Skeletal muscle cell (primary cell): ENCODE data around the gene CDK5.
A peak's percentile ranks its signal among the peaks of the same experiment; 100 is the strongest.
"Not testable (repeated sequence)": the region's sequence is repeated elsewhere in the genome, so short reads cannot be mapped to it uniquely, and the experiment has no call there.

Source experiments
- DNase-seq: peaks from one replicate; pipeline ENCODE4 v3.0.0-alpha.2; 2010; ENCODE audit warnings: low read depth
- H3K4me3 ChIP-seq: 2 replicates; pipeline ENCODE4 v1.5.1; 2011; ENCODE audit warnings: low read depth, mild to moderate bottlenecking, control low read depth, low read length, moderate library complexity

Gene CDK5

DNA sequence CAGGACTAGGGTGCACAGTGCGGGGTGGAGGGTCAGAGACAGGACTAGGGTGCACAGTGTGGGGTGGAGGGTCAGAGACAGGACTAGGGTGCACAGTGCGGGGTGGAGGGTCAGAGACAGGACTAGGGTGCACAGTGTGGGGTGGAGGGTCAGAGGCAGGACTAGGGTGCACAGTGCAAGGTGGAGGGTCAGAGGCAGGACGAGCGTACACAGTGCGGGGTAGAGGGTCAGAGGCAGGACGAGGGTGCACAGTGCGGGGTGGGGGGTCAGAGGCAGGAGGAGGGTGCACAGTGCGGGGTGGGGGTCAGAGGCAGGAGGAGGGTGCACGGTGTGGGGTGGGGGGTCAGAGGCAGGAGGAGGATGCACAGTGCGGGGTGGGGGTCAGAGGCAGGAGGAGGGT, 14.2 kb downstream of the CDK5 start:
- DNase-seq, H3K4me3 ChIP-seq: not testable (repeated sequence)

DNA sequence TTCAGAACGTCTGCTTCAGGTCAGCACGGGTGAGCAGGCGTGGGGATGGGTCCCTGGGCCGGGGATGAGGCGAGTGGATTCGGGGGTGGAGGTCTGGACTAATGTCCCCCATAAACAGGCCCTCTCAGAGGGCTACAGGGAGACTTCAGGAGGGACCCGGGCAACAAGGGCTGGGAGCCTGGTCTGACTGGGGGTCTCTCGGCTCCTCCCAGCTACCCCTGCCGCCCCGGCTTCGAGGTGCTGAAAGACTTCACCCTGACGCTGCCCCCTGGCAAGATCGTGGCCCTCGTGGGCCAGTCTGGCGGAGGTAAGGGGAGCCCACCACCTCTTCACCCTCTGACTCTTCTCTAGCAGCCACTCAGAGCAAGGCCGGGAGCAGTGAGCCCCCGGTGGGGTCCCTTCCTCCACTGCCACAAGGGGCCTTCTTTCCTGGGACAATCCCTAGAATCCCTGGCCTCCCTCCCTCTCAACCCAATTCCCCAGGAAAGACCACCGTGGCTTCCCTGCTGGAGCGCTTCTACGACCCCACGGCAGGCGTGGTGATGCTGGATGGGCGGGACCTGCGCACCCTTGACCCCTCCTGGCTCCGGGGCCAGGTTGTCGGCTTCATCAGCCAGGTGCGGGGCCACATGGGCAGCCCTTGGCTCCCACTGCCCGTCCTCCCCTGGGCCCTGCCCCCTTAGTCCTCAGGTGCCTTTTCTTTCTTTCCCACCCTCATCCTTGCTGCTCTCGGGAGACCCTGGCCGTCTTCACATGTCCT, 16.9 kb downstream of the CDK5 start:
- no peak for DNase-seq
- H3K4me3 ChIP-seq: no peak overlapping the region

DNA sequence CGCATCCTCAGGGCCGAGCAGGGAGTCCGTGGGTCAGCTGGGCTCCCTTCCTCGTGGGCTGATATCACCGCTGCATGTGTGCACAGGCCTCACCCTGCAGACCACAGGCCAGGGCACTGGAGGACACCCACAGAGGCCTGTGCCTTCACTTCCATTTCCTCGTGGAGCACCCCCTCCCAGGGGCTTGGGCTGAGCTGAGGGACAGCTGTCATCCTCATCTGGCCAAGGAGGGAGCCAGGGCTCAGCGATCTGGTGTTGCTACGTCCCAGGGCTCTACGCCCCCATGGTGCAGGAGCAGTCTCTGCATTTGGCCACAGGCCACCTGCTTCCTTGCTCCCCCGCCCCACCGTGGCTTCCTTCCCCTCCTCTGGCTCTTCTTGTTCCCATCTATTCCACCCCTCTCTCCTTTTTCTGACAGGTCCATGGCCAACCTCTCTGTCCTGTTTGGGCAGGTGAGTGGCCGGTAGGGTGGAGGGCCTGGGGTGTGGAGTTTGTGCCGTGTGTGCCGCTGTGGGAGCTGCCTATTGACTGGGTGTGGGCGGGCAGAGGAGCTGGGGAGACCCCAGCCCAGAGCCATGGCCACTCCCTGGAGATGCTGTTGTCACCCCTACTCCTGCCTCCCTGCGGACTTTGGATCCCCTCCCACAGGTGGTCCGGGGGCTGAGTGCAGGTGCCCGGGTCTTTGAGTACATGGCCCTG, 17.7 kb downstream of the CDK5 start:
- DNase-seq: no peak
- H3K4me3 ChIP-seq: no peak overlapping the region

DNA sequence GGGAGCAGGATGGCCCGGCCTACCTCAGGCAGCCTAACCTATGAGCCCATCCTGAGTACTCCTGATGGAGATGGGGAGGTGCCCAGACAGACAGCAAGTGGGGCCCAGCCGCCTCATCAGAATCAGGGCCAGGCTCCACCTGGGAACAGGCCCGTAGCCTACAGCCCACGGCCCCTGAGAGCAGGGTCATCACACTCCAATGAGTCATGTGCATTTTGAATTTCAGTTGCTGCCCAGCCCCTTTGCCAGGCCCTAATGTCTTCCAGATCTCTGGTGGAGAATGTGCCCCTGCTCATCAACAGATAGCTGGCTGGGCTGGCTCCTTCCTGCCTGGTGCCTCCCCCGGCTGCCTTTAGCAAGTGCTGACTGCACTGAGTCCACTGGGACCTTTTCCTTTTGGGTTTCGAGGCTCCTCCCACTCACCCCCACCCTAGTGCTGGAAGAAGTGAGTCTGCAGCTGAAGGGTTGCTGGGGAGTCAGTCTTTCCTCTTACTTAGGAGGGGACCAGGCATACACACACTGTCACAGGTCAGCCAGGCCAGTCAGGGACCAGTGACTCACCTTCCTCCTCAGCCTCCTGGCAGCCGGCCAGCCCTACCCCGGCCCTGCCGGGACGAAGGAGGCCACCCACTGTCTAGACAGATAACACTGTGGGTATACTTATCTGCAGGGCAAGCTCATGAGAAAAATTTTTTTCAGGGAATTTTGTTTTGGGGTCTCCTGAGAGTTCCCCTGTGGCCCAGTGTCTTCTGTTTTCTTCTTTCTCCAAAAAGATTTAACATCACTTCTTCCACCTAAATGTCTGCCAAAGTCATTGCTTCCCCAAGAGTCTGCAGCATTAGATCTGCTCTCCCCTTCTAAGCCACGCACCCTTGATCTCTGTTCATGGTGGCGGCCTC, 18.5 kb downstream of the CDK5 start:
- DNase-seq: peak; percentile 80
- no peak overlapping the region for H3K4me3 ChIP-seq

DNA sequence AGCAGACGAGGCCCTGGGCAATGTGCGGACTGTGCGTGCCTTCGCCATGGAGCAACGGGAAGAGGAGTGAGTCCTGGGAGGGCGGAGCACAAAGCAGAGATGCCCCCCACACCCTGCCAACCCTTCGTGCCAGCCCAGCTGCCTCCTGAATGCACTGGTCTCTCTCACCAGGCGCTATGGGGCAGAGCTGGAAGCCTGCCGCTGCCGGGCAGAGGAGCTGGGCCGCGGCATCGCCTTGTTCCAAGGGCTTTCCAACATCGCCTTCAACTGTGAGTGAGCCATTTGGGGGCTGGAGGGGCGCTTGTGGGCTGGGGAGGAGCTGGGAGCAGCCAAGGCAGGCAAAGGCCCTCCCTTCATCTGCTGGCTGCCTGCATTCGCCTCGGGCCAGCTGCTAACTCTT, 21.8 kb downstream of the CDK5 start:
- DNase-seq: no peak
- H3K4me3 ChIP-seq: no peak overlapping the region

DNA sequence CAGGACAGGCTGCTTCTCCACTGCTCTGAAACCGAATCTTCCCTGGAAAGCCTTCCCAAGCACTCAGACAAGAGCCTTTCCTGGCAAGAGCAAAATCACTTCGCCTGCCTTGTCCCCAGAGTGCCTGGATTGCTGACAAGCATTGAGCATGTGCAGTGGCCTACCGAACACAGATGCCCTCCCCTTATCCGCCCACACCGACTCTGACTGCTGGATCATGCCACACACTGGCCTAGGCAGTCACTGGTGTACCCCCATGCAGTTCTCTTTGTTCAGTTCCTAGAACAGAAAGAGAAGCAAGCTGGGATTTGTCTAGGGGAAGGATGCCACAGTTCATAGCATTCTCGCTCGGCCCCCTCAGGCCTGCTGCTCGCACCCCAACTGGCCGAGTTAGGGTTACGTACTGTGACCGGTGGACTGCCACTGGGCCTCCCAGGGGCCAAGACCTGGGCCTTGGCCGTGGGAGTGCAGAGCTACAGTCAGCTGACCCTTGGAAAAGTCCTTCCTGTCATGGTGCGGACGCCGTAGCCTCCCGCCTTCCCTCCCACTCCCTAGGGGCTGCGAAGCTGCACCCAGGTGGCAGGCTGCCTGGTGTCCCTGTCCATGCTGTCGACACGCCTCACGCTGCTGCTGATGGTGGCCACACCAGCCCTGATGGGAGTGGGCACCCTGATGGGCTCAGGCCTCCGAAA, 22.5 kb downstream of the CDK5 start:
- no peak for DNase-seq
- H3K4me3 ChIP-seq: no peak overlapping the region

DNA sequence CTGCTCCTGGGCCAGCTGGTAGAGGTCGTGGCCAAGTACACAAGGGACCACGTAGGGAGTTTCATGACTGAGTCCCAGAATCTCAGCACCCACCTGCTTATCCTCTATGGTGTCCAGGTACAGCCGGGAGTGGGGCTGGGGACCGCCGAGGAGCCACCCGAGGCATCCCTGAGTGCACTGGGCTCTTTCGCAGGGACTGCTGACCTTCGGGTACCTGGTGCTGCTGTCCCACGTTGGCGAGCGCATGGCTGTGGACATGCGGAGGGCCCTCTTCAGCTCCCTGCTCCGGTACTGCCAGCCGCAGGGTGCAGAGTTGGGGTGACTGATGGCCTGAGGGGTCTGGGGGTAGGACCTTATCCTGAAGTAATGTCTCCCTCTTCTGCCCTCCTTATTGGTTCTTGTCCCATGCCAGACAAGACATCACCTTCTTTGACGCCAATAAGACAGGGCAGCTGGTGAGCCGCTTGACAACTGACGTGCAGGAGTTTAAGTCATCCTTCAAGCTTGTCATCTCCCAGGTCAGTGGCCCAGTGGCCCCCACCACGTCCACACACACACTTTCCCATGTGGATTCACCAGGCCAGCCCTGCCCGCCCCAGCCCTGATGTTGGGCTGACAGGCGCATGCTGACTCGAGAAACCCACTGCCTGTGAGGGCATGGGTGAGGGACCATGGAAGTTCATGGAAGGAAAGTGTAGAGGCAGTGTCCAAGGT, 23.2 kb downstream of the CDK5 start:
- H3K4me3 ChIP-seq: no peak overlapping the region
- DNase-seq: no peak

DNA sequence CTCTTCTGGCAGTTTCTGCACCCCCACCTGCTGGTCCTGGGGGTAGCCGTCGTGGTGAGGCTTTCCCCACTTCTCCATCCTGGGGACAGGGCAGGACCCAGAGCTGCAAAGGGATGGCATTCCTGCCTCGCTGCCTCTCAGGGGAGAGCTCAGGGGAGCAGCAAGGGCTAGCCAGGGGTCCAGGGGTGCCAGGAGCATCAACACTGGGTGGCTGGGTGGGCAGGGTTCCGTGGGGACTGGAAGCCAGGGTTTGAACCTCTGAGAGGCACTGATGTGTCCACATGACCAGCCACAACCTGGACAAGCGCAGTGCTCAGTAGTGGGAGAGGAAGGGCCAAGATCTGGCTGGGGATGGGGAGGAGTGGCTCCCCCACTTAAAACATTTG, 23.8 kb downstream of the CDK5 start:
- no peak for DNase-seq
- H3K4me3 ChIP-seq: no peak overlapping the region

DNA sequence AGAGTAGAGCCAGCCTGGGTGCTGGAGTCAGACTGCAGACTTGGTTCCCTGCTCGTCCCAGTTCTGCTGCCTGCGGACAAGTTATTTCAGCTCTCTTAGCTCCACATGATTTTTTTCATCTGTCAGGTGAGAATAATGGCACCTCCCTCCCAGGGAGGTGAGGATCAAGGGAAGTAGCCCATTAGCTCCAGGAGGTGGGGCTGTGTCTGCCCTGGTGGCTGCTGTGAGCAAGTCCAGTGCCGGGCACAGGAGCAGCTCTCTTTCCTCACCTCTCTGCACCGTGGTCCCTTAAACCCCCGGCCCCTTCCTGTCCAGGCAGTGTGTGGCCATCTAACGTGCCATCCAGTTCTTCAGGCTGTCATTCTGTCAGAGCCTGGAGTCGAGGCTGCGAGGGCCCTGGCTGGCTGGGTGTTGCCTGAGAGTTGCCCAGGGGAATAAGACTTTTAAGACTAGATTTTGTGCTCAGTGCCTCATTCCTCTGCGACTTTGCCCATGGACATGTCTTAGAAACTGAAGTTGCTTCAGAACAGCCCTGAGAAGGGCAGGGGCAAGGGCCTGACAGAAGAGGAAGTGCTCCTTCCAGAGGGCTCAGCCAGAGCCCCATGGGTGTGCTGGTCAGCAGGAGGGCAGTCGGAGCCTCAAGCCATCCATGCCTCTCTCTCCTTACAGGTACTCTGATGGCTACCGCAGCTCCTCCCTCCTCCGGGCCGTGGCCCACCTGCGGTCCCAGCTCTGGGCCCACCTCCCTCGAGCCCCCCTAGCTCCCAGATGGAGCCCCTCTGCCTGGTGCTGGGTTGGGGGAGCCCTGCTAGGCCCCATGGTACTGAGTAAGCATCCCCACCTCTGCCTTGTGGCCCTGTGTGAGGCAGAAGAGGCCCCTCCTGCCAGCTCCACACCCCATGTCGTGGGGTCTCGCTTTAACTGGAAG, 24.5 kb downstream of the CDK5 start:
- no peak overlapping the region for H3K4me3 ChIP-seq
- DNase-seq: no peak

DNA sequence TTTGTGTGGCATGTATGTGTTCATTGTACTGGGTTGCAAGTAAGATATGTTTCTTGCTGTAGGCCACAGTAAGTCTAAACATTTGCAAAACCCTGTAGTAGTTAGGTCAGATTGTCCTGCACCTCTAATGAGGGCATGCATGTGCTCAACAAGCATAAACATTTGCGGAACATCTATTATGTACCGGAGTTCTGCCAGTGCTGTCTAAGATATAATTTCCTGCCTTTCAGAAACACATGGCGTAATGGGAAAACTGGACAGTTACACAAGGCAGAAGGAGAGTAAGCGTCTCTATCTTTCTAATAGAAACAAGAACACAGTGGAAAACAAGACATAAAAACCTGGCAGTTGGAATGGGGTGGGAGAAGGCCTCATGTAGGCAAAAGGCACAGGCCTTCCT, 26.7 kb downstream of the CDK5 start:
- no peak for DNase-seq
- H3K4me3 ChIP-seq: no peak overlapping the region

DNA sequence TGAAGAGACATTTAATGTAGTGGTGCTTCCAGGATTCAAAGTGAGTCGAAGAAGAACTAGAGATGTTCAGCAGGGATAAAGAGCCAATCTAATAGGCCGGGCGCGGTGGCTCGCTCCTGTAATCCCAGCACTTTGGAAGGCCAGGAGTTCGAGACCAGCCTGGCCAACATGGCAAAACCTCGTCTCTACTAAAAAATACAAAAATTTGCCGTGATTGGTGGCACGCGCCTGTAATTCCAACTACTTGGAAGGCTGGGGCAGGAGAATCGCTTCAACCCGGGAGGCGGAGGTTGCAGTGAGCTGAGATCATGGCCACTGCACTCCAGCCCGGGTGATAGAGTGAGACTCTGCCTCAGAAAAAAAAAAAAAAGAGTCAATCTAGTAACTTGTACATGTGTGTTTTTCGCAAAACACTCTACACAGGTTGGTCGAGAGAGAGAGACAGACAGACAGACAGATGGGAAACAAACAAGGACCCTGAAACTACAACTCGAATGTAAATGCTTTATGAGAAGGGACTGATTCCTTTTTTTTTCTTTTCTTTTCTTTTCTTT, 28.7 kb downstream of the CDK5 start:
- DNase-seq: no peak
- peak overlapping the region; percentile 71 for H3K4me3 ChIP-seq

DNA sequence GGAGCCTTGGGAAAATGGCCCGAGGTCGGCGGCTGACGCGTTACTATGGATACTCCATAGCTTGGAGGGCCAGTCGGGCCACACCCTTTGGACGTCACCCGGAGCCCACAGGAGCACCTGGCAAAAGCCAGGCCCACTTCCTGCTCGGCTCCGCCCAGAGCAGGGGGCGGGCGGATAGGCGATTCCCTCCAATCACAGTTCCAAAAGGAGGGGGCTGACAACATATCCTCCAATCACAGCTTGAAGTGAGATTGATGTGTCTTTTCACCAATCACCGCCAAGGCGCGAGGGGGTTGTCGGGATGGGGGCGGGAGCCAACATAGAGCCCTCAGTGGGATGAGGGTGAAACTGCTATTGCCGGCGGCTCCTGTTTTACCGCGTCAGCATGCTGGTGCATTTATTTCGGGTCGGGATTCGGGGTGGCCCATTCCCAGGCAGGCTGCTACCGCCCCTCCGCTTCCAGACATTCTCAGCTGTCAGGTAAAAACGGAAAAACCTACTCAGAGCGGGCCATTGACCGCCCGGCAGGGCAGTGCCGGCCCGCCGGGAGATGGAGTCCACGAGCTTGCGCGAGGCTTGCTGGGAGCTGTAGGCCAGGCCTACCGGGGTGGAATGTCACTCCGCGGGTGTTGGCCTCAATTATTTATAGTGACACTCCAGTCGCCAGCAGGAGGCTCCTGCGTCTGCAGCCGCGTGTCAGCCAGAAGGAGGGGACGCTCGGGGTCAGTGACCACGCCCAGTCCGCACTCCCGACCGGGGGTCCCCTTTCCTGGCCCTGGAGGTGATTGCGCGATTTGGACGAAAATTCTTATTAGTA, 29.4 kb downstream of the CDK5 start, which contains the start of gene ABCB8:
Gene ABCB8 (plus strand): TSS at position 320 of the 817 bp plus-strand sequence. CDS start 66 bp downstream, at position 386.
- peak; percentile 94 for DNase-seq
- H3K4me3 ChIP-seq: peak within 1 kb of the TSS; percentile 71

DNA sequence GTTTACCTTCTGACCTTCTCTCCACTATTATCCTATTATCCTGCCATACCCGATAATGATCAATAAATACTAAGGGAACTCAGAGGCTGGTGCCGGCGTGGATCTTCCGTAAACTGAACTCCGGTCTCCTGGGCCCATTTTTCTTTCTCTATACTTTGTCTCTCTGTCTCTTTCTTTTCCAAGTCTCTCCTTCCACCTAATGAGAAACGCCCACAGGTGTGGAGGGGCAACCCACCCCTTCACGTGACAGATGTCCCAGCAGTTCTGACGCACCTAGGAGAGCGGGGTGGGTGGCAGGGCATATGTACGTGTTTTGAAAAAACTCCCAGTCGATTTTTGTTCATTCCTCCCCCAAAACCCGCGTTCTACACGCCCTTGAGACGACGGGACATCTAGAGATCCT, 30.0 kb downstream of the CDK5 start:
- DNase-seq: not testable (repeated sequence)
- H3K4me3 ChIP-seq: peak overlapping the region; percentile 71

DNA sequence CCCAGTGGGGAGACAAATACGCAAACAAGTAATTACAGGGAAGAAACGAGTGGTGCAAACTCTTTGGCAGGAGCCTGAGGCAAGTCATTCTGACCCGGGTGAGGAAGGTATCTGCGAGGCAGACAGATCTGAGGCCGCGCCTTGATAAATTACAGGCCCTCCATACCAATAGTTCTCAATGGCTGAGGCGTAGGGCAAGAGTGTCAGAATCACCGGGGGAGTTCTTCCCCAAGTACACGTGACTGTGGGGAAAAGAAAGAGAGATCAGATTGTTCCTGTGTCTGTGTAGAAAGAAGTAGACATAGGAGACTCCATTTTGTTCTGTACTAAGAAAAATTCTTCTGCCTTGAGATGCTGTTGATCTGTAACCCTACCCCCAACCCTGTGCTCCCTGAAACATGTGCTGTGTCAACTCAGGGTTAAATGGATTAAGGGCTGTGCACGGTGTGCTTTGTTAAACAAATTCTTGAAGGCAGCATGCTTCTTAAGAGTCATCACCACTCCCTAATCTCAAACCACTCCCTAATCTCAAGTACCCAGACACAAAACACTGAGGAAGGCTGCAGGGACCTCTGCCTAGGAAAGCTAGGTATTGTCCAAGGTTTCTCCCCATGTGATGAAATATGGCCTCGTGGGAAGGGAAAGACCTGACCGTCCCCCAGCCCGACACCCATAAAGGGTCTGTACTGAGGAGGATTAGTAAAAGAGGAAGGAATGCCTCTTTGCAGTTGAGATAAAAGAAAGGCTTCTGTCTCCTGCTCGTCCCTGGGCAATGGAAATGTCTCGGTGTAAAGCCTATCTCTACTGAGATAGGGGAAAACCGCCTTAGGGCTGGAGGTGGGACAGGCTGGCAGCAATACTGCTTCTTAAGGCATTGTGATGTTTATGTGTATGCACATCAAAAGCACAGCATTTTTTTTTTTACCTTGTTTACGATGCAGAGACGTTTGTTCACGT, 30.6 kb downstream of the CDK5 start:
- not testable (repeated sequence) for H3K4me3 ChIP-seq, DNase-seq

DNA sequence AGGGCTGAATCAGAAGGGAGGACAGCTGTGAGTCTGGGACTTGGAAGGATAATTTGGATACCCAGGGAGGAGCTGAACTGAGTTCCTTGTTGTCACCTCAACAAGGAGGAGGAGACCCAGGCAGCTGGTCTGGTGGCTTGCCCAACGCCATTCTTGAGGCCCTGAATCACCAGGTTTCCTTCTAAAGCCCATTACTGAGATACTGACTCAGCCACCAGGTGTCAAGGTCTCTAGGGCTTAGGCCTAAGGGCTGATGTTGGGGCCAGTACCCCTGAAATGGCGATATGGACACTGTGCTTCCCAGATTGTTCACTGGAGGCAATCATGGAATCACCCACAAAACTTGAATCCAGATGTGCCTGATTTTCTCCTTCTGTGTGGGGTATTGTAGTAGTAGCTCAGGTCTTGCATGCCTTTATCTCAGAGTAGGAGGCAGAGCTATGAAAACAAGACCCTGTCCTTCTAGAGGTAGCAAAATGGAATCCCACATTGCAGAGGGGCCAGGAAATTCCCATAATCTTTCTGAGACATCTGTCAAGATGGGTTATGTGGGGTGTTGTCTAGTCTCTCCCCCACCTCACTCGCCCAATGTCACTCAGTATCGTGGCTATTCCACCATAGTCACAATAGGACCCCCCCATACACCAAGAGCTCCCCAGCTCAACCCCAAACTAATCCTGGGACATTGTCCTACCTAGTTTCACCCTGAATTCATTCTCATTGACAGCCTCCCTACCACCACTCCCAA, 31.6 kb downstream of the CDK5 start:
- no peak overlapping the region for H3K4me3 ChIP-seq
- no peak for DNase-seq
